Trophoblast cell (in vitro differentiated cells and primary cell): ENCODE results near the gene TNIK.

ENCODE experiments used
- DNase-seq, 2 donors: peaks; one replicate each; pipeline ENCODE4 v3.0.0-alpha.2; 2016
- H2AFZ ChIP-seq: 2 replicates; pipeline ENCODE4 v1.6.1; 2013; ENCODE audit warnings: low read length, moderate library complexity, mild to moderate bottlenecking; ENCODE audit not compliant: insufficient read depth, poor library complexity
- H2AK5ac ChIP-seq: 2 replicates; pipeline ENCODE4 v1.6.1; 2013; ENCODE audit warnings: mild to moderate bottlenecking, low read length
- H2BK120ac ChIP-seq: 2 replicates; pipeline ENCODE4 v1.6.1; 2013; ENCODE audit warnings: low read length, mild to moderate bottlenecking, moderate library complexity; ENCODE audit not compliant: insufficient read depth, poor library complexity
- H2BK12ac ChIP-seq: 2 replicates; pipeline ENCODE4 v1.6.1; 2013; ENCODE audit warnings: mild to moderate bottlenecking, low read length, moderate library complexity
- H2BK5ac ChIP-seq: 2 replicates; pipeline ENCODE4 v1.6.1; 2013; ENCODE audit warnings: low read length, low read depth, moderate library complexity, mild to moderate bottlenecking; ENCODE audit not compliant: poor library complexity
- H3K14ac ChIP-seq: 2 replicates; pipeline ENCODE4 v1.6.1; 2013; ENCODE audit warnings: mild to moderate bottlenecking, low read length
- H3K18ac ChIP-seq: 2 replicates; pipeline ENCODE4 v1.6.1; 2013; ENCODE audit warnings: mild to moderate bottlenecking, low read length
- H3K23ac ChIP-seq: 2 replicates; pipeline ENCODE4 v1.6.1; 2013; ENCODE audit warnings: low read length
- H3K27ac ChIP-seq: 2 replicates; pipeline ENCODE4 v1.5.1; 2013; ENCODE audit warnings: low read depth, mild to moderate bottlenecking, inconsistent platforms, low read length, moderate library complexity
- H3K27me3 ChIP-seq: 2 replicates; pipeline ENCODE4 v1.6.1; 2013; ENCODE audit warnings: inconsistent platforms, mild to moderate bottlenecking, low read length, moderate library complexity; ENCODE audit not compliant: insufficient read depth
- H3K36me3 ChIP-seq, 2 experiments: 1 replicate in 1 of 2; 2 replicates in 1 of 2; pipeline ENCODE4 v1.6.1; 2013; ENCODE audit warnings: low read length in 2 of 2, mild to moderate bottlenecking in 2 of 2, moderate library complexity in 1 of 2; ENCODE audit not compliant: insufficient read depth in 2 of 2, control insufficient read depth in 1 of 2
- H3K4ac ChIP-seq: 2 replicates; pipeline ENCODE4 v1.6.1; 2013; ENCODE audit warnings: low read depth, mild to moderate bottlenecking, low read length, moderate library complexity
- H3K4me1 ChIP-seq, 2 experiments: 1 replicate in 1 of 2; 2 replicates in 1 of 2; pipeline ENCODE4 v1.6.1; 2013; ENCODE audit warnings: low read length in 2 of 2, mild to moderate bottlenecking in 2 of 2, moderate library complexity in 1 of 2; ENCODE audit not compliant: insufficient read depth in 2 of 2, control insufficient read depth in 1 of 2
- H3K4me2 ChIP-seq: 2 replicates; pipeline ENCODE4 v1.6.1; 2013; ENCODE audit warnings: inconsistent platforms, mild to moderate bottlenecking, low read length, moderate library complexity
- H3K4me3 ChIP-seq: 2 replicates; pipeline ENCODE4 v1.5.1; 2013; ENCODE audit warnings: mild to moderate bottlenecking, low read depth, low read length, inconsistent platforms
- H3K79me1 ChIP-seq: one replicate; pipeline ENCODE4 v1.6.1; 2013; ENCODE audit warnings: low read length
- H3K79me2 ChIP-seq: 2 replicates; pipeline ENCODE4 v1.6.1; 2013; ENCODE audit warnings: low read length, mild to moderate bottlenecking; ENCODE audit not compliant: control insufficient read depth, insufficient read depth, poor library complexity
- H3K9ac ChIP-seq: 2 replicates; pipeline ENCODE4 v1.6.1; 2013; ENCODE audit warnings: mild to moderate bottlenecking, low read length
- H3K9me3 ChIP-seq: 2 replicates; pipeline ENCODE4 v1.6.1; 2013; ENCODE audit warnings: low read depth, mild to moderate bottlenecking, control low read depth, inconsistent platforms, low read length; ENCODE audit not compliant: insufficient read depth
- H4K12ac ChIP-seq: 2 replicates; pipeline ENCODE4 v1.6.1; 2013; ENCODE audit warnings: low read depth, mild to moderate bottlenecking, low read length, moderate library complexity
- H4K8ac ChIP-seq: 2 replicates; pipeline ENCODE4 v1.6.1; 2013; ENCODE audit warnings: low read depth, mild to moderate bottlenecking, low read length, moderate library complexity
- H4K91ac ChIP-seq: one replicate; pipeline ENCODE4 v1.6.1; 2013; ENCODE audit warnings: low read depth, mild to moderate bottlenecking, low read length, moderate library complexity
- WGBS: extraction: QIAGEN DNeasy Blood & Tissue Kit; methylation state at CpG from one replicate; pipeline ENCODE4 v1.1.7; 2013; ENCODE audit warnings: missing lambda C conversion rate; ENCODE audit not compliant: insufficient read length, insufficient coverage; ENCODE audit errors: extremely low coverage; 5-methylcytosine and 5-hydroxymethylcytosine counted together

The TNIK gene

DNA sequence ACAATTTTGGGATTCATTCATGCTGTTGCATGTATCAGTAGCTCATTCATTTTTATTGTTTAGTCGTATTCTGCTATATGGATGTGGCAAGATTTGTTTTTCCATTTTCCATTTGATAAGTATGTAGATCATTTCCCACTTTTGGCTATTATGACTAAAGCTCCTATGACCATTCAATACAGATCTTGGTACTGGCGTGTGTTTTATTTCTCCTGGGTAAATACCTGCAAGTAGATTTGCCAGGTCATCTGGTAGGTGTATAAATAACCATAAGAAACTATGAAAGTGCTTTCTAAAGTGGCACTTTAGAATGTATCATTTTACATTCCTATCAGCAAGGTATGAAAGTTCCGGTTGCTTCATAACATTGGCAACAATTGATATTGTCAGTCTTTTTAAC is 124.6 kb downstream of the TNIK start:
- Histone ChIP-seq H3K9me3 (no peaks in the 10 kb centered on the region), H2AFZ (no peak overlapping the region), H2BK120ac (no peak overlapping the region), H3K27ac (no peak overlapping the region), H3K14ac (no peak overlapping the region), H3K4ac (no peak overlapping the region), H3K23ac (no peak overlapping the region), H4K12ac (no peak overlapping the region), H2BK5ac (no peak overlapping the region), H3K4me1 (no peaks in the 10 kb centered on the region), H3K79me1 (no peaks in the 10 kb centered on the region), H3K27me3 (no peaks in the 10 kb centered on the region), H3K79me2 (no peaks in the 10 kb centered on the region), H3K36me3 (no peaks in the 10 kb centered on the region), H3K9ac (no peak overlapping the region), H2AK5ac (no peak overlapping the region), H3K4me2 (no peak overlapping the region), H3K4me3 (no peak overlapping the region), H3K18ac (no peak overlapping the region), H4K91ac (no peak overlapping the region), H2BK12ac (no peak overlapping the region), H4K8ac (no peak overlapping the region)
- no CpG with 5 or more reads among the region's 3 CpGs for WGBS
- DNase-seq = no peak

DNA sequence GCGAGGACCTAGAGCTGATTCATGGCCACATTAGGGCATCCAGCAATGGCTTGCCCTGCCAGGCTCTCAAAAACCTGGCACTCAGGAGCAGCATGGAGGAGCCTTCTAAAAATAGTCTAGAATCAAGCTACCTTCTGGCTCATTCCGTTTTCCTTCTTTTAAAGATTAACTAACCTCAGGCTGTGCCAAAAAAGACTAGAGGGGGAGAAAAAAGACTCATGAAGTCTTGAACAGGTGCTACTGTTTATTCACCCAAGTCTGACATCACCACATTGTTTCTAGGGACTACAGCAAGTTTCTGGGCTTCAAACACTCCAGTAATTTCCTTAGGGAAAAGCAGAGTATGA is 125.8 kb downstream of the TNIK start:
- Histone ChIP-seq H4K91ac (no peak overlapping the region), H3K79me2 (no peaks in the 10 kb centered on the region)

DNA sequence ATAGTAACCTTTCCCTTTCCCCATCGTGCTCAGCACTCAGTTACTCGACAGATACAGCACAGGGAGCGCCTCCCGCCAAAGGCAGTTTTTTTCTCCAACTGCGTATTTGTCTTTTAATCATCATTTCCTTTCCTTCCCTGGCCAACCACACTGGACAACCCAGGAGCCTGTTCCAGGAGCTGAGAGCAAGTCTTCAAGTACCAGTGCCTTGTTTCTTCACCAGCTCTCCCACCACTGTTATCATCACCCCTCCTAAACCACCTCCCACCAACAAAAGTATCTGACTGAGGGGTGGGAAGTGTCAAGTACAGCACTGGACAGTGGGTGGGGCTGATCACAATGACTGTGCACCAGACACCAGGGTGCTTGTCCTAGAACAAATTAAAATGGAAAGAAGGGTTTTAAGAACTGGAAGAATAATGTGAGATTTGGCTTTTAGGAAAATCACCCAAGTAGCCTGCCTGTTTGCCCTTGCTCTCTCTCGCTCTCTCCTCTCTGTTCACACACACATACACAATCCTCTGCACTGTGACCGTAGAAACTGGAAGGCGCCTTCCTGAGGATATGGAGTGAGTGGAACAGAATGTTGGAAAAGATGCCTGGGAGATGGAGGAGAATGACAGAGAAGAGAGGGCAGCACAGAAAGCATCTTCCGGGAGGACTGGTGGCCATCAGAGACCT is 126.3 kb downstream of the TNIK start:
- Histone ChIP-seq H3K14ac (no peak overlapping the region), H2BK120ac (no peak overlapping the region), H3K9me3 (no peaks in the 10 kb centered on the region), H3K23ac (no peak overlapping the region), H3K79me1 (no peaks in the 10 kb centered on the region), H2BK12ac (no peak overlapping the region), H3K36me3 (no peaks in the 10 kb centered on the region), H3K4ac (no peak overlapping the region), H3K79me2 (no peaks in the 10 kb centered on the region), H3K27ac (no peak overlapping the region), H4K8ac (no peak overlapping the region), H3K18ac (no peak overlapping the region), H3K4me1 (no peaks in the 10 kb centered on the region), H4K91ac (no peak overlapping the region), H2AK5ac (no peak overlapping the region), H3K9ac (no peak overlapping the region), H3K4me2 (no peak overlapping the region), H2BK5ac (no peak overlapping the region), H2AFZ (no peak overlapping the region), H3K27me3 (no peaks in the 10 kb centered on the region), H4K12ac (no peak overlapping the region), H3K4me3 (no peak overlapping the region)
- no CpG with 5 or more reads among the region's 9 CpGs for WGBS
- DNase-seq = no peak

More for the DNA sequence above, 125.8 kb downstream of the TNIK start:
- Histone ChIP-seq H4K12ac (no peak overlapping the region), H4K8ac (no peak overlapping the region), H2BK5ac (no peak overlapping the region), H3K36me3 (no peaks in the 10 kb centered on the region), H3K4me2 (no peak overlapping the region), H2BK12ac (no peak overlapping the region), H3K4me3 (no peak overlapping the region), H3K23ac (no peak overlapping the region), H3K4ac (no peak overlapping the region), H2AK5ac (no peak overlapping the region), H3K9ac (no peak overlapping the region), H2AFZ (no peak overlapping the region), H3K14ac (no peak overlapping the region), H3K4me1 (no peaks in the 10 kb centered on the region), H3K9me3 (no peaks in the 10 kb centered on the region), H3K79me1 (no peaks in the 10 kb centered on the region), H3K27me3 (no peaks in the 10 kb centered on the region), H2BK120ac (no peak overlapping the region), H3K27ac (no peak overlapping the region), H3K18ac (no peak overlapping the region)
- no CpG with 5 or more reads among the region's 2 CpGs for WGBS
- no peak for DNase-seq

DNA sequence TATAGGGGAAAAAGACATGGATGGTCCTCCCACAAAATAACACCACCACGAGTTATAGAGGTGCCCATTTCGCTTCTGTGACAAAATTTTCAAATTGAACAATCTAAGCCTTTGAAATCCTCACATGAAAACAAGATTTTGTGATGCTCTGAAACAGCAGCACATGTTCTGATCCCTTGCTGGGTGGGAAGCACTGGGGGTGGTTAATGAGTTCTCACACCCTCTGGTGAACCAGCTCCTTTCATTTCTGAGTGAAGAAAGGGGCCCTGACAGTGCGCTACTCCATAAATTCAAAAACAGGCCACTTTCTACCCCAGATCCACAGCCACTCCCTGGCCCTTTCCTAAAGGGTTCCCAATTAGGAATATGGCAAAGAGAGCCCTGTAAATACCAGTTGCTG is 129.3 kb downstream of the TNIK start:
- no CpG with 5 or more reads among the region's 3 CpGs for WGBS
- Histone ChIP-seq H3K27ac (no peak overlapping the region), H2BK5ac (no peak overlapping the region), H3K4me2 (no peak overlapping the region), H3K4ac (no peak overlapping the region), H2AFZ (no peak overlapping the region), H4K12ac (no peak overlapping the region), H4K91ac (no peak overlapping the region), H2BK12ac (no peak overlapping the region), H4K8ac (no peak overlapping the region), H3K4me3 (no peak overlapping the region), H2BK120ac (no peak overlapping the region), H3K23ac (no peak overlapping the region), H3K9ac (no peak overlapping the region), H3K9me3 (no peaks in the 10 kb centered on the region), H3K27me3 (no peaks in the 10 kb centered on the region), H3K4me1 (peaks cover 0 to 6% of the 10 kb centered on the region in 2 experiments), H3K36me3 (no peaks in the 10 kb centered on the region), H3K14ac (no peak overlapping the region), H3K18ac (no peak overlapping the region), H3K79me2 (no peaks in the 10 kb centered on the region), H3K79me1 (no peaks in the 10 kb centered on the region), H2AK5ac (no peak overlapping the region)
- DNase-seq = no peak
